Measurements from ENCODE around the gene STK39.

- TF ChIP-seq POLR2AphosphoS5 (IDR thresholded peaks at IDR 0.05; ENCODE audit: control insufficient read depth, insufficient read depth, low read depth, low read length) (peak; percentile 99), RCOR1 (IDR thresholded peaks at IDR 0.05; ENCODE audit: borderline replicate concordance in 1 of 2, low read depth in 2 of 2, low read length in 2 of 2) (no peak), CTCF (IDR thresholded peaks at IDR 0.05 in 2 of 3, conservative IDR thresholded peaks at IDR 0.05 in 1 of 3; ENCODE audit: insufficient read depth in 2 of 3, low read depth in 1 of 3, low read length in 3 of 3) (no peak), YY1 (IDR thresholded peaks at IDR 0.05; ENCODE audit: borderline replicate concordance in 1 of 3, control insufficient read depth in 1 of 3, extremely low read depth in 1 of 3, insufficient read depth in 3 of 3, insufficient read length in 1 of 3, insufficient replicate concordance in 2 of 3, low read depth in 1 of 3, low read length in 2 of 3) (peak in 1 of 3 experiments; percentile 40), GATA2 (CRISPR knock-in tag; IDR thresholded peaks at IDR 0.05) (peak; percentile 72), CHD4 (IDR thresholded peaks at IDR 0.05; ENCODE audit: insufficient read depth, insufficient replicate concordance, low read depth, low read length, poor library complexity, severe bottlenecking) (no peak)
- TF ChIP-seq, protein P1, sequence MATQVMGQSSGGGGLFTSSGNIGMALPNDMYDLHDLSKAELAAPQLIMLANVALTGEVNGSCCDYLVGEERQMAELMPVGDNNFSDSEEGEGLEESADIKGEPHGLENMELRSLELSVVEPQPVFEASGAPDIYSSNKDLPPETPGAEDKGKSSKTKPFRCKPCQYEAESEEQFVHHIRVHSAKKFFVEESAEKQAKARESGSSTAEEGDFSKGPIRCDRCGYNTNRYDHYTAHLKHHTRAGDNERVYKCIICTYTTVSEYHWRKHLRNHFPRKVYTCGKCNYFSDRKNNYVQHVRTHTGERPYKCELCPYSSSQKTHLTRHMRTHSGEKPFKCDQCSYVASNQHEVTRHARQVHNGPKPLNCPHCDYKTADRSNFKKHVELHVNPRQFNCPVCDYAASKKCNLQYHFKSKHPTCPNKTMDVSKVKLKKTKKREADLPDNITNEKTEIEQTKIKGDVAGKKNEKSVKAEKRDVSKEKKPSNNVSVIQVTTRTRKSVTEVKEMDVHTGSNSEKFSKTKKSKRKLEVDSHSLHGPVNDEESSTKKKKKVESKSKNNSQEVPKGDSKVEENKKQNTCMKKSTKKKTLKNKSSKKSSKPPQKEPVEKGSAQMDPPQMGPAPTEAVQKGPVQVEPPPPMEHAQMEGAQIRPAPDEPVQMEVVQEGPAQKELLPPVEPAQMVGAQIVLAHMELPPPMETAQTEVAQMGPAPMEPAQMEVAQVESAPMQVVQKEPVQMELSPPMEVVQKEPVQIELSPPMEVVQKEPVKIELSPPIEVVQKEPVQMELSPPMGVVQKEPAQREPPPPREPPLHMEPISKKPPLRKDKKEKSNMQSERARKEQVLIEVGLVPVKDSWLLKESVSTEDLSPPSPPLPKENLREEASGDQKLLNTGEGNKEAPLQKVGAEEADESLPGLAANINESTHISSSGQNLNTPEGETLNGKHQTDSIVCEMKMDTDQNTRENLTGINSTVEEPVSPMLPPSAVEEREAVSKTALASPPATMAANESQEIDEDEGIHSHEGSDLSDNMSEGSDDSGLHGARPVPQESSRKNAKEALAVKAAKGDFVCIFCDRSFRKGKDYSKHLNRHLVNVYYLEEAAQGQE (IDR thresholded peaks at IDR 0.05; ENCODE audit: borderline replicate concordance), result no peak
- TF ChIP-seq, protein P1 (CRISPR knock-in tag; IDR thresholded peaks at IDR 0.05; ENCODE audit: low read depth), result no peak
- TF ChIP-seq, protein P2, sequence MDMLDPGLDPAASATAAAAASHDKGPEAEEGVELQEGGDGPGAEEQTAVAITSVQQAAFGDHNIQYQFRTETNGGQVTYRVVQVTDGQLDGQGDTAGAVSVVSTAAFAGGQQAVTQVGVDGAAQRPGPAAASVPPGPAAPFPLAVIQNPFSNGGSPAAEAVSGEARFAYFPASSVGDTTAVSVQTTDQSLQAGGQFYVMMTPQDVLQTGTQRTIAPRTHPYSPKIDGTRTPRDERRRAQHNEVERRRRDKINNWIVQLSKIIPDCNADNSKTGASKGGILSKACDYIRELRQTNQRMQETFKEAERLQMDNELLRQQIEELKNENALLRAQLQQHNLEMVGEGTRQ (CRISPR knock-in tag; IDR thresholded peaks at IDR 0.05), result no peak
- TF ChIP-seq, protein P3, sequence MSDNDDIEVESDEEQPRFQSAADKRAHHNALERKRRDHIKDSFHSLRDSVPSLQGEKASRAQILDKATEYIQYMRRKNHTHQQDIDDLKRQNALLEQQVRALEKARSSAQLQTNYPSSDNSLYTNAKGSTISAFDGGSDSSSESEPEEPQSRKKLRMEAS (CRISPR knock-in tag; IDR thresholded peaks at IDR 0.05), result peak; percentile 48; the same call in 1 of the 2 replicates
- TF ChIP-seq, protein P4, sequence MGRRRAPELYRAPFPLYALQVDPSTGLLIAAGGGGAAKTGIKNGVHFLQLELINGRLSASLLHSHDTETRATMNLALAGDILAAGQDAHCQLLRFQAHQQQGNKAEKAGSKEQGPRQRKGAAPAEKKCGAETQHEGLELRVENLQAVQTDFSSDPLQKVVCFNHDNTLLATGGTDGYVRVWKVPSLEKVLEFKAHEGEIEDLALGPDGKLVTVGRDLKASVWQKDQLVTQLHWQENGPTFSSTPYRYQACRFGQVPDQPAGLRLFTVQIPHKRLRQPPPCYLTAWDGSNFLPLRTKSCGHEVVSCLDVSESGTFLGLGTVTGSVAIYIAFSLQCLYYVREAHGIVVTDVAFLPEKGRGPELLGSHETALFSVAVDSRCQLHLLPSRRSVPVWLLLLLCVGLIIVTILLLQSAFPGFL (CRISPR knock-in tag; IDR thresholded peaks at IDR 0.05), result no peak
These were observed 306.5 kb downstream of the STK39 start for GRCh38 chr2:167940734-167941507.

Measured in K562 (cell line).